Measurements from ENCODE around the gene SEMA3E.
A peak's percentile ranks its signal among the peaks of the same experiment; 100 is the strongest.

SEMA3E gene

GRCh38 chr7:83663131-83663530 is 14.2 kb upstream of the SEMA3E start:
- no peak overlapping the region for H3K4me3 ChIP-seq (ENCODE audit: low read depth, low read length)
- TF ChIP-seq, protein P1, sequence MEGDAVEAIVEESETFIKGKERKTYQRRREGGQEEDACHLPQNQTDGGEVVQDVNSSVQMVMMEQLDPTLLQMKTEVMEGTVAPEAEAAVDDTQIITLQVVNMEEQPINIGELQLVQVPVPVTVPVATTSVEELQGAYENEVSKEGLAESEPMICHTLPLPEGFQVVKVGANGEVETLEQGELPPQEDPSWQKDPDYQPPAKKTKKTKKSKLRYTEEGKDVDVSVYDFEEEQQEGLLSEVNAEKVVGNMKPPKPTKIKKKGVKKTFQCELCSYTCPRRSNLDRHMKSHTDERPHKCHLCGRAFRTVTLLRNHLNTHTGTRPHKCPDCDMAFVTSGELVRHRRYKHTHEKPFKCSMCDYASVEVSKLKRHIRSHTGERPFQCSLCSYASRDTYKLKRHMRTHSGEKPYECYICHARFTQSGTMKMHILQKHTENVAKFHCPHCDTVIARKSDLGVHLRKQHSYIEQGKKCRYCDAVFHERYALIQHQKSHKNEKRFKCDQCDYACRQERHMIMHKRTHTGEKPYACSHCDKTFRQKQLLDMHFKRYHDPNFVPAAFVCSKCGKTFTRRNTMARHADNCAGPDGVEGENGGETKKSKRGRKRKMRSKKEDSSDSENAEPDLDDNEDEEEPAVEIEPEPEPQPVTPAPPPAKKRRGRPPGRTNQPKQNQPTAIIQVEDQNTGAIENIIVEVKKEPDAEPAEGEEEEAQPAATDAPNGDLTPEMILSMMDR (IDR thresholded peaks at IDR 0.05; ENCODE audit: low read depth, low read length, missing control alignments) = no peak
- in situ Hi-C loops (cut with HindIII; ENCODE audit: low sequenced_read_pairs) = no loop called here
- DNase-seq (ENCODE audit: low read depth) = no peak

- DNase-seq (ENCODE audit: low read depth) = no peak
- H3K4me3 ChIP-seq (ENCODE audit: low read depth, low read length) = no peak overlapping the region
- TF ChIP-seq, protein P1 (IDR thresholded peaks at IDR 0.05; ENCODE audit: low read depth, low read length, missing control alignments) = no peak
- in situ Hi-C loops (cut with HindIII; ENCODE audit: low sequenced_read_pairs) = loop anchor here (5.0 kb wide), 1 partner anchor 256 kb away; no protein-coding TSS in a partner anchor
These were observed 9.2 kb upstream of the SEMA3E start for GRCh38 chr7:83658126-83658525.

DNA sequence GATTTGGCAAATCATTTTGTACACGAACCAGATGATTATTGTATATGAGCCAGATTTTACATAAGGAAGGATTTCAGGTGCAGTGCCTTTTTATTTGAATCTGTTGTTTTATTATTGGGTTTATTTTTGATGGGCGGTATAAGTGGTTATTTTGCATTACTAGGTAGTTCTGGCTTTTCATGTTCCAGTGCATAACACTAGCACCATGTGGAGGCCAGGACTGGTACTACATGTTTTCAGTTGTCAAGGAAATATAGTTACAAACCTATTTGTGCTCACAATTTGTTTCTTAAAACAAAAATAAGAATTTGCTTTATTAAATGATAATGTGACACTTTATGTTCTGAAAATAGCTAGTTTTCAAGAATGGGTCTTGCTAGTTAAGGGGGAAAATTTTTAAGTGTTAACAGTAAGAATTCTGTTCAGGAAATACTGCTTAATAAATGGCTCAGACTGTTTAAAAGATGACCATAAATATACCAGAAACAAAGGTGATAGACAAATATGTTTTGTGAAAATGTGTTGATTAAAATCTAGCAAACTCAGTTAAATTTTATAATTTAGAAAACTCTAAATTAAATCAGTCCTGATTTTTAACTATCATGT is 7.1 kb upstream of the SEMA3E start:
- H3K4me3 ChIP-seq (ENCODE audit: low read depth, low read length) = no peak overlapping the region
- peak; percentile 45 for DNase-seq (ENCODE audit: low read depth)
- in situ Hi-C loops (cut with HindIII; ENCODE audit: low sequenced_read_pairs) = loop anchor here (5.0 kb wide), 1 partner anchor 254 kb away; no protein-coding TSS in a partner anchor
- TF ChIP-seq, protein P1 (IDR thresholded peaks at IDR 0.05; ENCODE audit: low read depth, low read length, missing control alignments) = peak; percentile 95

- H3K4me3 ChIP-seq (ENCODE audit: low read depth, low read length) = no peak overlapping the region
- in situ Hi-C loops (cut with HindIII; ENCODE audit: low sequenced_read_pairs) = no loop called here
- no peak for DNase-seq (ENCODE audit: low read depth)
- TF ChIP-seq, protein P1 (IDR thresholded peaks at IDR 0.05; ENCODE audit: low read depth, low read length, missing control alignments) = no peak
These were observed 3.5 kb upstream of the SEMA3E start for GRCh38 chr7:83652481-83652880.

GRCh38 chr7:83649701-83650100 is 762 bp upstream of the SEMA3E start:
- no peak overlapping the region for H3K4me3 ChIP-seq (ENCODE audit: low read depth, low read length)
- no peak for DNase-seq (ENCODE audit: low read depth)
- in situ Hi-C loops (cut with HindIII; ENCODE audit: low sequenced_read_pairs) = no loop called here
- TF ChIP-seq, protein P1 (IDR thresholded peaks at IDR 0.05; ENCODE audit: low read depth, low read length, missing control alignments) = no peak

GRCh38 chr7:83646027-83646426 is 2.9 kb downstream of the SEMA3E start:
- in situ Hi-C loops (cut with HindIII; ENCODE audit: low sequenced_read_pairs) = no loop called here
- TF ChIP-seq, protein P1 (IDR thresholded peaks at IDR 0.05; ENCODE audit: low read depth, low read length, missing control alignments) = no peak
- no peak for DNase-seq (ENCODE audit: low read depth)
- H3K4me3 ChIP-seq (ENCODE audit: low read depth, low read length) = no peak overlapping the region

Measured in astrocyte of the cerebellum (primary cell).